ENCODE data around the gene NTRK2.

The NTRK2 gene

GRCh38 chr9:84686068-84686467 is 16.5 kb downstream of the NTRK2 start:
- no peak for DNase-seq

- no peak for DNase-seq
Measured at GRCh38 chr9:84688956-84689355, 19.4 kb downstream of the NTRK2 start.

DNA sequence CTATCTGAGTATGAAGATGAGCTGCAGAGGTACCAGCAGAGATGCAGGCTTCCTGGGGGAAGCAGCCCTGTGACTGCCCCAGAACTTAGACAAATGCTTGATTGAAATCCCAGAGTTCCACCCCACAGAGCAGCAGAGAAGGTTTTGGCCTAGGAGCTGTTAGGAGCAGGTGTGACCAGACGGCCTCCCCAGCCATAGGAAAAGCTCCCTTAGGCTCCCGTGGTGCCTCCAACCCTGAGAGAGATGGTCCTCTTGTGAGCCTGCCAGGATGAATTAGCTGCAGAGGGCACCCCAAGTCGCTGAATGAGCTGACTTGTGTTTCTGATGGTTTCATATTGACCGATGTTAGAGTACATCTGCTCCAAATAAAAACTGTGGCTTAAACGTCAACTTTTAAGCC is 22.1 kb downstream of the NTRK2 start:
- no peak for DNase-seq

DNA sequence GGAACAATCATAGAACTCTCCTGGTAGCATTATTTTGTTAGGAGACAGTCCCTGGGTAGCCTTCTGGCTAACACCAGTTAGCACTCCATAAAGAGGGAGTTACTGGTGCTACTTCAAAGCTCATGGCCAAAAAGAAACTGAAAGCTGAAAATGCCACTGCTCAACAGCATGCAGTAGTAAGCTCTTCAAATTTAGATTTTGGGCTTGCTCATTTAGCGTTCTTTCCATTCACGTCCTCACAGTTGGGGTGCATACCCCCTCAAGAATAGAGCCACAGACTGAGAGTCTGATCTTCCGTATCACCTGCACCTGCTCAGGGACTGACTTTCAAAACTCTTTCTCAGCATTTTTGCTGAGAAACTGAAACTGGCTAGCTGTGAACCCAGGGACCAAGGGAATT is 24.7 kb downstream of the NTRK2 start:
- no peak for DNase-seq

DNA sequence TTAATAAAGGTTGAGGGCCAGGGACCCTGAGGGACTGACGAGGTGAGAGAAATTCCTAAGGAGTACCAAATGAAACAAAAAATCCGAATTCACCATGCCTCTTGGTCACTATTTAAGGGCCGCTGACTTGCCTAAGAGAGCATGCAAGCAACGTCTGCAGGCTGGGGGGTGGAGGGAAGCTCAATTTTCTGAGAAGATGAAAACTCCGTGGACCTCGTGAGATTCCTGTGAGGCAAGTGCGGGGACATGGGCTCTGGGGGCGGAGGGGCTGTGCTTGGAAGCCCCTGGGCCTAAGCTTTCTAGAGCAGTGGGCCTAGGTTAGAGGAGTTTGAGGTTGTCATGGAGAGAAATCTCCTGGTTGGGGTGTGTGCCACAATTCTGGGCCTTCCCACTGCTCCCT is 27.5 kb downstream of the NTRK2 start:
- DNase-seq: no peak

DNA sequence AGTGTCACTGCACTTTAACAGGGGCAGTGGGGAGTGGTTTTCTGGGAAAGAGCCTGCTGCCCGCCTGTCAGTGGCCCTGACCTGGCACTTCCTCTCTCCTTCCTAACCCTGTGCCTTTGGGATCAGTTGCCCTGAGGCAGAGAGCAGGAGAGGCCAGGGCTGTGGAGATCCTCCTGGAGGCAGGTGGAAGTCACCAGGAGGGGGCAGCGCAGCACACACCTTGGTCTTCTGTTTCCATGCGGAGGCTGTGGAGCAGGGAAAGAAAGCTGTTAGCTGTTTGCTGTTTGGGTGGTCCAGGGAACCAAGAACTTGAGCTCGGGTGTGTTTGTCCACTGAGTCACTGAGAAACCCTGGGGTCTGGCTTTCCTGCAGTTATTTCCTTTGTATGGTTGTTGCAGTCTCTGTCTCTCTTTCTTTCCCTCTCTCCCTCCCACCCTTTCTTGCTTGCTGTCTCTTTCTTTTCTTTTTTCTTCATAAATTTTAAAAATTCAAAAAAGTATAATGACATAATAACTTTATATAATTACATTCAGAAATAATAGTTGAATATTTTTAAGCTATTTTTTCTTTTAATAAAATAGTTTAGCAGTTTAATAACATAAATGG is 28.1 kb downstream of the NTRK2 start:
- peak in 1 of 2 experiments; percentile 30 for DNase-seq

DNA sequence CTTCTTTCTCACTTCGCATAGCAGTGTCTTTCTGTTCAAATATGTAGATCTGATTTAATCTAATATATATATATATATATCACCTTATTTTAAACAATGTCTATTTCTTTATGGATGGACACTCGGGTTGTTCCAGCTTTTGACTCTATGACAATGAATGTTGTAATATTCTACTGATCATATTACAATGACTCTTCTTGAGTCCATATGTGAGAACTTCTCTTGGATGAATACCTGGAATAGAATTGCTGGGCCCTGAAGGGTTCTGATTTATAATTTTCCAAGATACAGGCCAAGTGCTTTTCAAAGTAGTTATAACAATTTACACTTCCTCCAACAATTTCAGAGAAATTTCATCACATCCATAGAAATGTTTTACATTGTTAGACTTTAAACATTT is 28.8 kb downstream of the NTRK2 start:
- DNase-seq: no peak

DNA sequence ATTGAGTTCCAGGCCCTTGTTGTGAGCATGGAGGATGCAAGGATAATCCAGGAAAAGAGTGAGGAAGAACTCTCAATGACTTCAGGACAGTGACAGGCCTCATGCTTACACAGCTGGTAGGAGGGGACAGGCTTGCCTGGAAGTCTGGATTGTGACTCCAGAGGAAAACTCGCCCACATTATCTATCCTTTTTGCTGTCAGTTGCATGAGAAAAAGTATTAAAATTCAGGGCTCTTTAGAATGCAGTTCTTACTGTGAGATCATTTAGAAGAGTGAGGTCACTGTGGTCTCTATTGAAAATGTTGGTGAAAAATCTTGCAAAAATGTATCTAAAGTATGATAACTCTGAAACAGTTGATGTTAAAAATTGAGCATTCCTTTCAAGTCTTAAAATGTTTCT is 30.5 kb downstream of the NTRK2 start:
- DNase-seq: no peak

GRCh38 chr9:84701801-84702200 is 32.3 kb downstream of the NTRK2 start:
- DNase-seq: no peak

DNA sequence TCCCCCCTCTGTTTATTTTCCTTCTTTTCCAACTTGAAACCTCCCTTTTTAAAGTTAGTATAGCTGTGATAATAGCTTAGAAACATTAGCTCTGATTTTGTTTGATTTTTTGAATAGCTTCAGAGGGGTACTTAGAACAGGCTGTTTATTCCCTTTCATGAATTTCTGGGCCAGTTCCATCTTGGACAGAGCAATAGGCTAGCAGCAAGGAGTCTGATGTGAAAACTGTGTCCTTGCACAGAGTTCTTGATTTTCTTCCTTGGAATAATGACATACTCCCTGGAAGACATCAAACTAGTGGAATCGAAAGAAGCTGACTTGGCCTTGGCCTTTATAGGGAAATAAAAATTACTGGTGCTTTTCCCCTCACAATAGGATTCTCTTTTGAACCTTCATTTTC is 32.9 kb downstream of the NTRK2 start:
- DNase-seq: no peak

- DNase-seq: no peak
Measured at GRCh38 chr9:84703793-84704192, 34.3 kb downstream of the NTRK2 start.

GRCh38 chr9:84705128-84705527 is 35.6 kb downstream of the NTRK2 start:
- DNase-seq: no peak

DNA sequence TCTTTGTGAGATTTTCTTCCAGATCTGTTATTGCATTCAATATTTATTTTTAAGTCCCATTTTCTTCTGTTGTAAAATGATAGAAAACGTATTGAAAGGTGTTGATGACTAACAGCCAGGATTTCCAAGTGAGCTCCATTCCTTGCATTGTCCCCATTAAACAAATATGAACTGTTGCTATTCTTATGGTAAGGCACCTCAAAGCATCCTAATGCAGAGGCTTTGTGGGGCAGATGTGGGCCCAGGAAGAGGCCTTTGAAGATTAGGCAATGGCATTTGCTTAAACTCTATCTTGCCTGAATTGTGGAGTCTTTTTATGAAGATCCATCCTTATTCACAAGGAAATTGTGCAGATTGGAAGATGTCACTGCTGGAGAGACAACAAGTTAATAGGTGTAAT is 38.9 kb downstream of the NTRK2 start:
- no peak for DNase-seq

DNA sequence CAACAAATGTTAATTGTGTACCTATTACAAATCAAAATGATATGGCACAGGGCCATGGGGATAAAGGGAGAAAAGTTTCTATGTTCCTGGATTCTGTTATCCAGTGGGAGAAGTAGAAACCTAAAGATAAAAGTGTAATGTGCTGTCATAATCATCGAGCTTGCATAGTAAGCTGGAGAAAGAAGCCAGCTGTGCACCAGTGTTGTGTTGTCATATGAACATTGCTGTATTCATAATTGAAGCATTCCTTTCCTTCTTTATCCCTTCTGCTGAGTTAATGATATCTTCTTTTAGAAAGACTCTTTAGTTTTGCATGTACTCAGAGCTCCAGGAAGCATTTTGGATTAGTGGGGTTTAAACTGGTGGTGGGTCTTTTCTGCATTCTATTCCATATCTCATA is 39.5 kb downstream of the NTRK2 start:
- DNase-seq: no peak

DNA sequence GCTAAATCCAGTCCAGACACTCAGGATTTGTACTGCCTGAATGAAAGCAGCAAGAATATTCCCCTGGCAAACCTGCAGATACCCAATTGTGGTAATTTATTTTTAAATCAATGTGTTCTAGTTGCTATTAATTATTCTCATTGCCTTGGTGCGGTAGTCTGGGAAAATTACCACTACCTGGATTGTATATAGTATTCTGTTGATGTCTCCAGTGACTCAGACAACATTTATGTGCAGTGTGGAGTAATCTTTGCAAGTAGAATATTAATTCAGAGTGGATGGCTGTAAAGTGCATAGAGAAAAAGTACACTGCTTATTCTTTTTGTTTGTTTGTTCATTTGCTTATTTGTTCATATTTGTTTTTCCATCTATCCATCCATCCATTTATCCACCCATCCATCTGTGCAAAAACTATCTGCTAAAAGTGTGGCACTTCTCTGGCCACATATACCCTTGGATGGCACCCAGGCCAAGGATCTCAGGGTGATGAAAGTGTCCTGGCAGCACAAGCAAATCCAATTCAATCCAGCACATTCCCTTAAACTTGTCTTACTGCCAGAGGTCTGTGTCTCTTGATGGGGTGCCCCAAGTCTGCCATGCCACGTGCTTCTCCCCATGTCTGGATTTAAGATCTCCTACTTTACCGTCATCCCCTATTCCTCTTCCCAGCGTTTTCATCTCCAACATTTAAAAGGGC is 41.3 kb downstream of the NTRK2 start:
- DNase-seq: no peak

- no peak for DNase-seq
Measured at GRCh38 chr9:84711398-84711777, 41.9 kb downstream of the NTRK2 start.

DNA sequence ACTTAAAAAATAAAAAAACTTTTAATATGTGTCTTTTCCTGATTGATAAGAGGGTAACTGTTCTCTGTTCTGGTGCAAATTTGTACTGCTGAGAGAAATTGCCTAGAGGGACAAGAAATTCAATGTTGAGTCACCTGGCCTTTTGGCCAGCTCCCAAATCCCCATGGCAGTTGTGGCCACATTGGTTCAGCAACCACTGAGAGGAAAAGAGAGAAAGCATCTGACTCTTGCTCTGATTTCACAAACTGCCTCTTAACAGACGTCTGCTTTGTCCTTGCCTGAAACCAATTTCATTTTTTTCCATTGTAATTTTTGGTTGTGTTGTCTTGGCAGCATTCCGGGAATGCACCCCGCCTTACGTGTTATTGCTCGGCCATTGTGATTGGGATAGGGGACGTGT is 42.4 kb downstream of the NTRK2 start:
- no peak for DNase-seq

DNA sequence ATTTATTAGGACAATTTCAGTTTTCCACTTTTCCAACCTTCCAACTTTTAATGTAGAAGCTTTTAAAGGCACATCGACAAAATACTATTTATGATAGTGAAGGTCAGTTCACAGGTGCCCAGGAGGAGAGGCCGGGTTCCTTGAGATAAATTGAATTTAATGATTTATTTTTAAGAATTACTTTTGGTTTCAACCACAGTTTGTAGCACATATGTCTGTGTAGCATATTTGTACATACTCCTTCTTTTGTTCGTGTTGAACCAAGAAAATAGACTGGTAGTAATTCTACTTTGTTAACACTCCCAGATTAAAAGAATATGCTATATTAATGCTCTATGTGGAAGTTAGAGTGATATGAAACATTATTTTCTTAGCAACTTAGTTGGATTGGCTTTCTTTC is 46.7 kb downstream of the NTRK2 start:
- no peak for DNase-seq

- no peak for DNase-seq
Measured at GRCh38 chr9:84718476-84718875, 48.9 kb downstream of the NTRK2 start.

DNA sequence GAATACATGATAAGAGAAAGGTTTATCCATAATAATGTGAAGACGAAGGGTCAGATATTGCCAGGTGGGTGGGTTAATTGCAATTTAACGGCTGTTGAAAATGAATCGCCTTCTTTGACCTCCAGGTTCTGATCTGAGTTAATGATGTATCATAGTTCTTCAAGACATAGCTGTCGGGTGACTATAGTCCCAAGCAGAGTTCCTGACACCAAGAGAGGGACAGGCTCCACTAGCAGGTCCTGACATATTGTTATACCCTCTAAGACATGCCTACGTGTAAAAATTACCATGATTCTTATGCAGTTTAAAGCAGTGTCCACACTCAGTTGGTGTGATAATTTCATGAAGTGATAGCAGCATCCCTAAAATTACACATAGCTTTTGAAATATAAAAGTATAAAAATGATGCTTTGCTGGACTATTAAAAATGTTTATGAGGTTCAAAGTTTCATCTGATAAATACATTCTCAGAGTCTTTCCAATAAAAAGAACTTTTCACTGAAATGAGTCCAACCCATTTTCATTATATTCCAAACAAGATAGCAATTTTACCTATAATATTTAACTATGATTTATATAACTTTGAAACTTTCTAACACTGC is 53.0 kb downstream of the NTRK2 start:
- DNase-seq: no peak

DNA sequence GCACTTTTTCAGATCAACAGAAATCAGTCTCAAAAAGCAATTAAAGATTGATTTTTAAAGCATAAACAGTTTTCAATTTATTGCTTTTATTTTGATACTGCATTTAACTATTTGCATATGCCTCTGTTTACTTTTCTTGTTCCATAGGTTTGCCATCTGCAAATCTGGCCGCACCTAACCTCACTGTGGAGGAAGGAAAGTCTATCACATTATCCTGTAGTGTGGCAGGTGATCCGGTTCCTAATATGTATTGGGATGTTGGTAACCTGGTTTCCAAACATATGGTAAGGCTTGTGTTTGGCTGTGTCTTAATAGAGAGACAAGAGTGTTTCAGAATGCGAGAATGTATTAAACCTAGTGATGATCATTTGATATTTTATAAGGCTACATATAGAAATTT is 53.9 kb downstream of the NTRK2 start:
- no peak for DNase-seq

GRCh38 chr9:84731696-84732095 is 62.2 kb downstream of the NTRK2 start:
- DNase-seq: no peak

DNA sequence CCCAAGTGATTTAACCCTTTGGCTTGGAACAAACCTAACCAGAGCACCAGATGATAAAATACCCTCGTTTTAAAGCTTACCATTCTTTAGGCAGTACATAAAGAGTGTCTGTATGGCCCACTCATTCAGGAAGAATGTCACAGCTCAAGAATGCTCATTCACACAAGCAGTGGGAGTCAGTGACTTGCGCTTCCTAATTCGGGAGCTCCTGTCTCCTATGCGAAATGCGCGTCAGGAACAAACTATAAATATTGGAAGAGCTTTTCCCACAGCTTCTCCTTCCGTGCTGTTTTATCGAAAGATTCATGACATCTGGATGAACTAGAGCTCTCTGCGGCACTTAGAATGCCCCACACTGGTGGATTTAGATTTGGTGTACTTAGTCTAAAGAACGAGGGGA is 66.6 kb downstream of the NTRK2 start:
- DNase-seq: no peak

DNA sequence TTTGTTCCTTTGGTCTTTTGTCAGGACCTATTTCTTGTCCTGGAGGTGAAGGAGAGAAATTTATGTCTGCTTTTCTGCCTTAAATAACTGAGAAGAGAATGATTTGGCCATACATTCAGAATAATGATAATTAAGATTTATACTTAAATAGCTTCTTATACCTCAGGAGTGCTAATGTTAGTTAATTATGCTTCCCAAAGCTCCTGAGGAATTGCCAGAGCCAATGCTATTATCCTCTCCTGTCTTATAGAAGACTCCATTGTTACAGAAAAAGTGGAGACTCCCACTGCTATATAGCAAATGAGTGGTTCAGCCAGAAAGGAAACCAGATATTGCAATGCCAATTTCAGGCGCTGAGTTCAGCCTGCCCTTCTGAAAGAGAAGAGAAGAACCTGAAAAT is 67.0 kb downstream of the NTRK2 start:
- no peak for DNase-seq

DNA sequence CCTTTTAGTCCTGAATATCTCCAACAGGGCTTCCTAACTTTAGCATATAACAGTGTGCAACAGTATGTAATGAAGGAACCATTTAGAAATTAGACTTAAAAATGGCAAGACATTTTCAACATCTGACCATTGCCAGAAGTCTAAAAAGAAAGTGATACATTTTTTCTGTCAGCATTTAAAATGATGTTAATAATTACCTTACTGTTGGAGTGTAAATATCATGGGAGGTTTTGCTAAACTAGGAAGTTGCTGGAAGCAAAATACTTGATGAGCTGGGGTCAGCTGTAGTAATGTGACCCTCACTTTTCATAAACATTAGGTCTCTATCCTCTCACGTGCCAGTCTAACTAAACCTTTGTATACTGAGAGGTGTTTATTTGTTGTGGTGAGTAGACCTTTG is 68.8 kb downstream of the NTRK2 start:
- no peak for DNase-seq
